ENCODE results near the gene RABGAP1L.
"Not testable (repeated sequence)": the region's sequence is repeated elsewhere in the genome, so short reads cannot be mapped to it uniquely, and the experiment has no call there.

RABGAP1L gene

GRCh38 chr1:174663358-174663757 is 504.0 kb downstream of the RABGAP1L start:
- no peak for DNase-seq (ENCODE audit: low read depth)

GRCh38 chr1:174666248-174666647 is 506.9 kb downstream of the RABGAP1L start:
- no peak for DNase-seq (ENCODE audit: low read depth)

- no peak for DNase-seq (ENCODE audit: low read depth)
Observed at GRCh38 chr1:174671826-174672225, 512.5 kb downstream of the RABGAP1L start.

GRCh38 chr1:174676856-174677255 is 517.5 kb downstream of the RABGAP1L start:
- DNase-seq (ENCODE audit: low read depth) = no peak

- no peak for DNase-seq (ENCODE audit: low read depth)
Observed at GRCh38 chr1:174678657-174679056, 519.3 kb downstream of the RABGAP1L start.

GRCh38 chr1:174680101-174680500 is 520.8 kb downstream of the RABGAP1L start:
- no peak for DNase-seq (ENCODE audit: low read depth)

GRCh38 chr1:174682419-174683008 is 523.2 kb downstream of the RABGAP1L start:
- no peak for DNase-seq (ENCODE audit: low read depth)

GRCh38 chr1:174686213-174686612 is 526.9 kb downstream of the RABGAP1L start:
- no peak for DNase-seq (ENCODE audit: low read depth)

- no peak for DNase-seq (ENCODE audit: low read depth)
Observed at GRCh38 chr1:174689524-174689923, 530.2 kb downstream of the RABGAP1L start.

GRCh38 chr1:174690266-174690665 is 530.9 kb downstream of the RABGAP1L start:
- DNase-seq (ENCODE audit: low read depth) = no peak

- no peak for DNase-seq (ENCODE audit: low read depth)
Observed at GRCh38 chr1:174692313-174692712, 533.0 kb downstream of the RABGAP1L start.

- DNase-seq (ENCODE audit: low read depth) = no peak
Observed at GRCh38 chr1:174693085-174693484, 533.8 kb downstream of the RABGAP1L start.

- DNase-seq (ENCODE audit: low read depth) = not testable (repeated sequence)
Observed at GRCh38 chr1:174693539-174693938, 534.2 kb downstream of the RABGAP1L start.

- DNase-seq (ENCODE audit: low read depth) = no peak
Observed at GRCh38 chr1:174696026-174696821, 536.9 kb downstream of the RABGAP1L start.

- DNase-seq (ENCODE audit: low read depth) = no peak
Observed at GRCh38 chr1:174700314-174700713, 541.0 kb downstream of the RABGAP1L start.

GRCh38 chr1:174700775-174701174 is 541.5 kb downstream of the RABGAP1L start:
- DNase-seq (ENCODE audit: low read depth) = no peak

- no peak for DNase-seq (ENCODE audit: low read depth)
Observed at GRCh38 chr1:174701565-174701964, 542.2 kb downstream of the RABGAP1L start.

GRCh38 chr1:174702011-174702410 is 542.7 kb downstream of the RABGAP1L start:
- DNase-seq (ENCODE audit: low read depth) = no peak

- DNase-seq (ENCODE audit: low read depth) = no peak
Observed at GRCh38 chr1:174703309-174703708, 544.0 kb downstream of the RABGAP1L start.

- DNase-seq (ENCODE audit: low read depth) = no peak
Observed at GRCh38 chr1:174704300-174704699, 545.0 kb downstream of the RABGAP1L start.

- no peak for DNase-seq (ENCODE audit: low read depth)
Observed at GRCh38 chr1:174710868-174711845, 551.8 kb downstream of the RABGAP1L start.

GRCh38 chr1:174711848-174712247 is 552.5 kb downstream of the RABGAP1L start:
- not testable (repeated sequence) for DNase-seq (ENCODE audit: low read depth)

Measured in activated gamma-delta T cell treated with anti-CD3 and anti-CD28 coated beads, Interleukin-2, amount 50 U/mL, for 16 hours (primary cell).